HepG2 (cell line): Measurements from ENCODE around the gene ABCC3. TPM values are rescaled to one million over a fixed set of nuclear protein-coding genes. Genes with fewer than 3 reads are reported as not detected.

Source experiments
- CEBPG ChIP-seq: IDR thresholded peaks from 2 replicates; pipeline ENCODE4 v1.6.1; 2016
- ELF3 ChIP-seq: IDR thresholded peaks from 2 replicates; pipeline ENCODE4 v1.6.1; 2016; ENCODE audit warnings: missing genetic modification reagents, missing compliant biosample characterization
- FOSL2 ChIP-seq: sonication (generic); formaldehyde crosslinking; IDR thresholded peaks from 2 replicates; pipeline ENCODE4 v1.4.0; 2020; ENCODE audit warnings: missing genetic modification reagents
- FOXA3 ChIP-seq: IDR thresholded peaks from 2 replicates; pipeline ENCODE4 v1.6.1; 2016; ENCODE audit warnings: missing genetic modification reagents, missing compliant biosample characterization
- HOXA3 ChIP-seq: sonication (generic); formaldehyde crosslinking; IDR thresholded peaks from 2 replicates; pipeline ENCODE4 v1.5.0; 2020; ENCODE audit warnings: missing genetic modification reagents
- ISL2 ChIP-seq: sonication (generic); formaldehyde crosslinking; IDR thresholded peaks from 2 replicates; pipeline ENCODE4 v1.5.0; 2020; ENCODE audit warnings: missing genetic modification reagents
- KDM2A ChIP-seq: sonication (generic); formaldehyde crosslinking; IDR thresholded peaks from 2 replicates; pipeline ENCODE4 v1.4.0; 2020; ENCODE audit warnings: low read depth, missing genetic modification reagents, borderline replicate concordance
- MAFG ChIP-seq: sonication (generic); formaldehyde crosslinking; IDR thresholded peaks from 2 replicates; pipeline ENCODE4 v1.5.1; 2020; ENCODE audit warnings: mild to moderate bottlenecking, missing genetic modification reagents
- MIER3 ChIP-seq: IDR thresholded peaks from 2 replicates; pipeline ENCODE4 v1.6.1; 2016; ENCODE audit warnings: missing compliant biosample characterization, borderline replicate concordance
- NR2F2 ChIP-seq: IDR thresholded peaks from 2 replicates; pipeline ENCODE4 v1.6.1; 2012; ENCODE audit warnings: low read depth, inconsistent platforms, borderline replicate concordance
- RCOR2 ChIP-seq: IDR thresholded peaks from 2 replicates; pipeline ENCODE4 v1.6.1; 2016; ENCODE audit warnings: missing biosample characterization, missing genetic modification reagents
- RXRB ChIP-seq: IDR thresholded peaks from 2 replicates; pipeline ENCODE4 v1.6.1; 2016; ENCODE audit warnings: borderline replicate concordance, missing genetic modification reagents, missing compliant biosample characterization
- SP4 ChIP-seq: sonication (generic); formaldehyde crosslinking; IDR thresholded peaks from 2 replicates; pipeline ENCODE4 v1.8.1; 2023; ENCODE audit warnings: mild to moderate bottlenecking, missing genetic modification reagents
- ZBTB38 ChIP-seq: sonication (generic); formaldehyde crosslinking; IDR thresholded peaks from 2 replicates; pipeline ENCODE4 v1.5.1; 2020; ENCODE audit warnings: mild to moderate bottlenecking, missing genetic modification reagents
- ZNF451 ChIP-seq: sonication (generic); formaldehyde crosslinking; IDR thresholded peaks from 2 replicates; pipeline ENCODE4 v1.5.0; 2020; ENCODE audit warnings: mild to moderate bottlenecking, missing genetic modification reagents
- polyA plus RNA-seq, 8 experiments: library from polyadenylated mRNA; depleted of rRNA in 3 of 8; stranded (reverse) in 7 of 8; unstranded in 1 of 8; fragments of >200 nt; fragmentation: Illumina TruSeq in 4 of 8; extraction: Trizol in 4 of 8; gene quantifications; 2 replicates each; pipeline versions ENCODE4 v1.2.1 to v1.2.3, GENCODE V29; 2011 to 2016; ENCODE audit warnings: low read depth in 4 of 8, missing spikeins in 1 of 8, mixed read lengths in 1 of 8; ENCODE audit not compliant: insufficient read depth in 1 of 8
- total RNA-seq, 5 experiments: library from RNA; depleted of rRNA; stranded (reverse); fragments of >200 nt; fragmentation: Illumina TruSeq; extraction: Trizol; gene quantifications; 2 replicates each; pipeline ENCODE4 v1.2.3, GENCODE V29; 2016; ENCODE audit warnings: low read depth in 1 of 5
- TF ChIP-seq, protein P1 (sequence below): sonication (generic); formaldehyde crosslinking; IDR thresholded peaks from 2 replicates; pipeline ENCODE4 v1.5.1; 2020; ENCODE audit warnings: mild to moderate bottlenecking, missing genetic modification reagents, borderline replicate concordance

ABCC3 gene
- total and polyA plus RNA-seq, 2 of the 13 experiments (the other 11 are each of a cell fraction or from before 2014, with no cell fraction given), result 25.2 to 50.7 TPM

DNA sequence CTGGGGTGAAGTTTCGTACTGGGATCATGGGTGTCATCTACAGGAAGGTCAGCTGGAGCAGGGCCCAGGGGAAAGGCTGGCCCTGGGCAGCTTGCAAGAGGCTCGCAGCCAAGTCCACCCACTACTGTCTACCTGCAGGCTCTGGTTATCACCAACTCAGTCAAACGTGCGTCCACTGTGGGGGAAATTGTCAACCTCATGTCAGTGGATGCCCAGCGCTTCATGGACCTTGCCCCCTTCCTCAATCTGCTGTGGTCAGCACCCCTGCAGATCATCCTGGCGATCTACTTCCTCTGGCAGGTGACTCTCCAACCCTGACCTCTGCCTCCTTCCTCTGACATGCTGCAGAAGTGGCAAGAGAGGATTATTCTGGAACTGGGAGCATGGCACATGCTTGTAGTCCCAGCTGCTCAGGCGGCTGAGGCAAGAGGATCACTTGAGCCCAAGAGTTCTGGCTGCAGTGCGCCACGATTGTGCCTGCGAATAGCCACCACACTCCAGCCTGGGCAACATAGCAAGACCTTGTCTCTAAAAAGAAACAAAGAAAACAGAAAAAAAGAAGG is 29.2 kb downstream of the ABCC3 start (continued):
- TF ChIP-seq, protein P1, sequence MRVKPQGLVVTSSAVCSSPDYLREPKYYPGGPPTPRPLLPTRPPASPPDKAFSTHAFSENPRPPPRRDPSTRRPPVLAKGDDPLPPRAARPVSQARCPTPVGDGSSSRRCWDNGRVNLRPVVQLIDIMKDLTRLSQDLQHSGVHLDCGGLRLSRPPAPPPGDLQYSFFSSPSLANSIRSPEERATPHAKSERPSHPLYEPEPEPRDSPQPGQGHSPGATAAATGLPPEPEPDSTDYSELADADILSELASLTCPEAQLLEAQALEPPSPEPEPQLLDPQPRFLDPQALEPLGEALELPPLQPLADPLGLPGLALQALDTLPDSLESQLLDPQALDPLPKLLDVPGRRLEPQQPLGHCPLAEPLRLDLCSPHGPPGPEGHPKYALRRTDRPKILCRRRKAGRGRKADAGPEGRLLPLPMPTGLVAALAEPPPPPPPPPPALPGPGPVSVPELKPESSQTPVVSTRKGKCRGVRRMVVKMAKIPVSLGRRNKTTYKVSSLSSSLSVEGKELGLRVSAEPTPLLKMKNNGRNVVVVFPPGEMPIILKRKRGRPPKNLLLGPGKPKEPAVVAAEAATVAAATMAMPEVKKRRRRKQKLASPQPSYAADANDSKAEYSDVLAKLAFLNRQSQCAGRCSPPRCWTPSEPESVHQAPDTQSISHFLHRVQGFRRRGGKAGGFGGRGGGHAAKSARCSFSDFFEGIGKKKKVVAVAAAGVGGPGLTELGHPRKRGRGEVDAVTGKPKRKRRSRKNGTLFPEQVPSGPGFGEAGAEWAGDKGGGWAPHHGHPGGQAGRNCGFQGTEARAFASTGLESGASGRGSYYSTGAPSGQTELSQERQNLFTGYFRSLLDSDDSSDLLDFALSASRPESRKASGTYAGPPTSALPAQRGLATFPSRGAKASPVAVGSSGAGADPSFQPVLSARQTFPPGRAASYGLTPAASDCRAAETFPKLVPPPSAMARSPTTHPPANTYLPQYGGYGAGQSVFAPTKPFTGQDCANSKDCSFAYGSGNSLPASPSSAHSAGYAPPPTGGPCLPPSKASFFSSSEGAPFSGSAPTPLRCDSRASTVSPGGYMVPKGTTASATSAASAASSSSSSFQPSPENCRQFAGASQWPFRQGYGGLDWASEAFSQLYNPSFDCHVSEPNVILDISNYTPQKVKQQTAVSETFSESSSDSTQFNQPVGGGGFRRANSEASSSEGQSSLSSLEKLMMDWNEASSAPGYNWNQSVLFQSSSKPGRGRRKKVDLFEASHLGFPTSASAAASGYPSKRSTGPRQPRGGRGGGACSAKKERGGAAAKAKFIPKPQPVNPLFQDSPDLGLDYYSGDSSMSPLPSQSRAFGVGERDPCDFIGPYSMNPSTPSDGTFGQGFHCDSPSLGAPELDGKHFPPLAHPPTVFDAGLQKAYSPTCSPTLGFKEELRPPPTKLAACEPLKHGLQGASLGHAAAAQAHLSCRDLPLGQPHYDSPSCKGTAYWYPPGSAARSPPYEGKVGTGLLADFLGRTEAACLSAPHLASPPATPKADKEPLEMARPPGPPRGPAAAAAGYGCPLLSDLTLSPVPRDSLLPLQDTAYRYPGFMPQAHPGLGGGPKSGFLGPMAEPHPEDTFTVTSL (CRISPR knock-in tag), result peak; percentile 77
- TF ChIP-seq FOSL2 (CRISPR knock-in tag) (peak; percentile 62; the same call in 1 of the 2 replicates), NR2F2 (peak; percentile 50; the same call in 1 of the 2 replicates), MAFG (CRISPR knock-in tag) (peak; percentile 71), SP4 (CRISPR knock-in tag) (peak; percentile 68; the same call in 1 of the 2 replicates), HOXA3 (CRISPR knock-in tag) (peak; percentile 77; the same call in 1 of the 2 replicates), RXRB (CRISPR knock-in tag) (peak; percentile 74), CEBPG (0 out of 2 replicates have a peak, but pooled peaks have one; percentile 25), FOXA3 (CRISPR knock-in tag) (peak; percentile 31; the same call in 1 of the 2 replicates), ELF3 (CRISPR knock-in tag) (peak; percentile 58), RCOR2 (CRISPR knock-in tag) (peak; percentile 28; the same call in 1 of the 2 replicates), ISL2 (CRISPR knock-in tag) (no peak), MIER3 (CRISPR knock-in tag) (peak; percentile 47; the same call in 1 of the 2 replicates), KDM2A (CRISPR knock-in tag) (0 out of 2 replicates have a peak, but pooled peaks have one; percentile 4), ZBTB38 (peak; percentile 100), ZNF451 (CRISPR knock-in tag) (0 out of 2 replicates have a peak, but pooled peaks have one; percentile 58)
